Right lobe of liver (tissue), 4 donors: ENCODE results near the gene ALKBH6.

Experiments
- CTCF ChIP-seq, 4 donors: fragments of 200-600 bp in 3 of 4; fragments of 450-650 bp in 1 of 4; IDR thresholded peaks; one replicate each; pipeline versions ENCODE4 v1.5.1 to v1.8.0; 2016 to 2022; ENCODE audit warnings: antibody characterized with exemption in 4 of 4, mild to moderate bottlenecking in 2 of 4
- POLR2A ChIP-seq: fragments of 450-650 bp; IDR thresholded peaks from one replicate; pipeline ENCODE4 v1.6.1; 2017; ENCODE audit warnings: antibody characterized with exemption, mild to moderate bottlenecking
- donor health status: DM: no; HTN: no; CAD: no.
- donor health status: DM: no; HTN: no; CAD: no.
- donor health status: DM: no; HTN: yes; CAD: no.

- TF ChIP-seq CTCF (IDR thresholded peaks at IDR 0.05) (no peak), POLR2A (no peak)
Observed at GRCh38 chr19:36026091-36026876, 12.3 kb upstream of the ALKBH6 start.
